ENCODE results near the gene METTL16.

DNA sequence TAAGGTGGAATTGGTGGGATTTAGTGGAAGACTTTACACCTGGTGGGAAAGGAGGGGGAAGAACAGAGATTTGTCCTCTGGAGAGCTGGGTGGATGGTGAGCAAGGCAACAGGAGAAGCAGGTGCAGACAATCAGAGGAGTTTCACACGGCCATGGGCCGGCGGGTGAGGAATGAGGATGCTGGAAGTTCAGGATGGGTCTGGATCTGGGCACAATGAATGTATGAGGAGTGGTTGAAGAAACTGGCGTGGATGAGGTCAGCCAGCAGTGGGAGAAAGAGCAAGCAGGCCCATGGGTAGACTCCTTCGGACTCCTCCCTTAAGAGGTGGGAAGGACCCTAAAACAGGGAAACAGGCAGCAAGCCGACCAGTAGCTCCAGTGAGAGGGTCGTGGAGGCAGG, 100.7 kb downstream of the METTL16 start:
- TF ChIP-seq, protein P1, sequence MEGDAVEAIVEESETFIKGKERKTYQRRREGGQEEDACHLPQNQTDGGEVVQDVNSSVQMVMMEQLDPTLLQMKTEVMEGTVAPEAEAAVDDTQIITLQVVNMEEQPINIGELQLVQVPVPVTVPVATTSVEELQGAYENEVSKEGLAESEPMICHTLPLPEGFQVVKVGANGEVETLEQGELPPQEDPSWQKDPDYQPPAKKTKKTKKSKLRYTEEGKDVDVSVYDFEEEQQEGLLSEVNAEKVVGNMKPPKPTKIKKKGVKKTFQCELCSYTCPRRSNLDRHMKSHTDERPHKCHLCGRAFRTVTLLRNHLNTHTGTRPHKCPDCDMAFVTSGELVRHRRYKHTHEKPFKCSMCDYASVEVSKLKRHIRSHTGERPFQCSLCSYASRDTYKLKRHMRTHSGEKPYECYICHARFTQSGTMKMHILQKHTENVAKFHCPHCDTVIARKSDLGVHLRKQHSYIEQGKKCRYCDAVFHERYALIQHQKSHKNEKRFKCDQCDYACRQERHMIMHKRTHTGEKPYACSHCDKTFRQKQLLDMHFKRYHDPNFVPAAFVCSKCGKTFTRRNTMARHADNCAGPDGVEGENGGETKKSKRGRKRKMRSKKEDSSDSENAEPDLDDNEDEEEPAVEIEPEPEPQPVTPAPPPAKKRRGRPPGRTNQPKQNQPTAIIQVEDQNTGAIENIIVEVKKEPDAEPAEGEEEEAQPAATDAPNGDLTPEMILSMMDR (conservative IDR thresholded peaks at IDR 0.05; ENCODE audit: low read length): no peak
- TF ChIP-seq EZH2phosphoT487 (IDR thresholded peaks at IDR 0.05; ENCODE audit: borderline replicate concordance): no peak
